Putamen (tissue), 1 donor: ENCODE data around the gene MEIKIN.

Experiments used
- DNase-seq: peaks from one replicate; pipeline ENCODE4 v3.0.0-alpha.2; 2016; ENCODE audit warnings: low spot score

The MEIKIN gene

DNA sequence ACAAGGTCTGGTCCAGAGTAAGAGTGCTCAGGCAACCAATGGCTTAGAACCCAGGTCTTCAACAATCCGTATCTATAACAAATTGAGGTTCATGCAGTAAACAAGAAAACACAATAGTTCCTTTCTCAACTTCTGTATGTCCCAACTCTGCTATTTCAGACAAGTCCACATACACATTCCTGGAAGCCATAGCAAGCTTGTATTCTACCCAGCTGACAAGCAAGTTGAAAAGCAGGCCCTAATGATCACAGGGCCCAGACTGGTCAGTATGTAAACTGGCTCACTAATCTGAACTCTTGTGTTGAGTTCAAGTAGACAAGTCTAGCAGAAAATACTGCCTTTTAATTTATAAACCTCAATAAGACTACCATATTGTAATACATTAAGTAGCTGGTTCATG, 175.5 kb downstream of the MEIKIN start:
- no peak for DNase-seq

- no peak for DNase-seq
Measured at GRCh38 chr5:131769336-131769735, 176.1 kb downstream of the MEIKIN start.

GRCh38 chr5:131767891-131768290, 177.6 kb downstream of the MEIKIN start:
- no peak for DNase-seq

- DNase-seq = no peak
Measured at GRCh38 chr5:131766689-131767088, 178.8 kb downstream of the MEIKIN start.

- no peak for DNase-seq
Measured at GRCh38 chr5:131765261-131765660, 180.2 kb downstream of the MEIKIN start.

DNA sequence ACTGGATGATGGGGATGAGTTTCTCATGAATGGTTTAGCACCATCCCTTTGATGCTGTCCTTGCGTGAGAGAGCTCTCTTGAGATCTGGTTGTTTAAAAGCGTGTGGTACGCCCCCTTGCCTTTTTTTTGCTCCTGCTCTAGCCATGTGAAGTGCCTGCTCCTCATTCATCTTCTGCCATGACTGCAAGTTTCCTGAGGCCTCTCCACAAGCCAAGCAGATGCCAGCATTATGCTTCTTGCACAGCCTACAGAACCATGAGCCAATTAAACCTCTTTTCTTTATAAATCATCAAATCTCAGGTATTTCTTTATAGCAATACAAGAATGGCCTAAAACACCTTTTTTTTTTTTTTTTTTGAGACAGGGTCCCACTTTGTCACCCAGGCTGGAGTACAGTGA, 181.5 kb downstream of the MEIKIN start:
- no peak for DNase-seq

GRCh38 chr5:131760793-131761192, 184.7 kb downstream of the MEIKIN start:
- no peak for DNase-seq

- DNase-seq = no peak
Measured at GRCh38 chr5:131759704-131760103, 185.8 kb downstream of the MEIKIN start.

- DNase-seq = no peak
Measured at GRCh38 chr5:131758520-131758900, 187.0 kb downstream of the MEIKIN start.

DNA sequence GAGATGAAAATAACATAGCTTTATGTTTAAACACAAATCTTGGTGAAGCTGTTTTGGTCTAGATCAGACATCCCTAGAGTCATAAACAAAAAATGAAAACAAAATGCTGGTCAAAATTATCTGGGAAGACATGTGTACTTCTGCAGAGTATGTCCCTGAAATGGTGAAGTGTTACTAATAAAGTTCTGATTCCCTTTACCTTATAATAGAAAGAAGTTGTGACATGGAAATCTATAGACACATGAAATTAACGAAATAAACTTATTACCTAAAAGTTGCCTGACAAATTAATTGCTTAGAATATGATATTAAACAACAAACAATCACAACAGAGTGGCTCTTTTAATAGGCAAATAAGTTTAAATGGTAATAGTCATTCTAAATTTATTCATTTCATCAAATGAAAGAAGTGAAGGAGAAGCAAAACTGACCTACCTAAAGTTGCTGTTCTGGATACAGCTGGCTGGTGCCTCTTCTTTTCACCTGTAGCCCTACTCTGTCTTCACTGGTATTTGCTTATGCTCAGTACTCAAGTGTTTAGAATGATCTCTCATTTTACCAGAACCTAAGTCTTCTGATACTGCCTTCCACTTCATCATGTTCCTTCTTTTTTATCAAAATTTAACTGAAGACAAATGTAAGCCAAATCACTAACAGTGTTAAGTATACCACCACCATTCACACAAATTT, 187.5 kb downstream of the MEIKIN start:
- DNase-seq = no peak
